ENCODE results near the gene PNMA6F.
"Not testable (repeated sequence)": the region's sequence is repeated elsewhere in the genome, so short reads cannot be mapped to it uniquely, and the experiment has no call there.

Gene PNMA6F

DNA sequence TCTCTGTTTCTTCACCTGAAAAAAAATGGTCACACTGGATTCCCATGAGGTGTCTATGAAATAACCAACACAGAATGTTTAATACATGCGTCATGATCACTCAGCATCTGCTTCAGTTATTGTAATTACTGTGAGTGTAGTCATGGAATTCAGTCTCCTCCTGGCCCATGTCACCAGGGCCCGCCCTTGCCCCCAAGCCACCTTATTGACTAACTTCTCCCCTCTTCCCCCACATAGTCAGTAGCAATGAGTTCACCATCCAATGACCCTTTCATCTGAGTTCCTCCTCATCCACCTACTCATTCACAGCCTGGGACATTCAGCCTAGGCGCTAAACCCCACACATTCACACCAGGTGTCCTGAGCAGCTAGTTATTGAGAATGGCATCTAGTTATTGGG, 15.6 kb downstream of the PNMA6F start:
- H3K27me3 ChIP-seq (ENCODE audit: control insufficient read depth in 5 of 5, insufficient read depth in 4 of 5, low read length in 5 of 5), result peaks cover 0 to 24% (median 10%) of the 10 kb centered on the region in 5 donors
- H3K4me3 ChIP-seq (ENCODE audit: low read depth in 1 of 5, low read length in 5 of 5), result no peak overlapping the region
- H3K36me3 ChIP-seq (ENCODE audit: control insufficient read depth in 5 of 5, insufficient read depth in 5 of 5, low read length in 5 of 5), result no peaks in the 10 kb centered on the region

DNA sequence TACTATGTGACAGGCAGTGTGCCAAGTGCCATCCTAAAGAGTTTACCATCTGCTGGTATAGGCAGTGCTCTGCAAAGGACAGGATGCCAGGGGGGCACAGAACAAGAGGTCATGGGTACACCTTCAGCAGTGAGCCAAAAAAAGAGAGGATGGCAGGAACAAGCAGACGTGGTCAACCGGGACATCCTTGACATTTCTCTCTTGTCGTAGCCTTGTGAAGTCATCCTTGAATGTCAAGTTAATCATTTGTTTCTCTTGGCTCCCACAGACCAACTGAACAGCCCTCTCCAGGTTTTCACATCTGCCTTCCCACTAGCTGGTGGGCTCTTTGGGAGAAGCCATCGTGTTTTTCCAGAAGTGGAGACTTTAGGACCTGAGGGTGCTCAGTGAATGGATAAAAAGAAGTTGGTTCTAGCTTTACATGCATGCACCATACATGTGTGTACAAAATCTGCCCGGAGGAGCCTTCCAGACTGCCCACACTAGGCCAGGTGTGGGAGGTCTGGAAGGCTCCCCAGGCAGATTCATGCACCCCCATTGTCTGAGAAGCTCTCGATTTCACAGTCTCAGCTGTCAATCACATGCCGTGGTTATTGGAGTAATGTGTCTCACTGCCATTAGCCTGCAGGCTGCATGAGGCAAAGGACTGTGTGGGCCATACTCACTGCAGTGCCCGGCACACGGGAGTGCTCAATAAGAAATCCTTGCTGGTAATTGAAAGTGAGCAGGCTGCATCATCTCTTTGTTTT, 16.4 kb downstream of the PNMA6F start:
- no peak overlapping the region for H3K27ac ChIP-seq (ENCODE audit: low read depth, low read length)
- no peak overlapping the region for H3K4me3 ChIP-seq (ENCODE audit: low read depth in 1 of 5, low read length in 5 of 5)
- H3K9me3 ChIP-seq (ENCODE audit: control insufficient read depth in 5 of 5, low read length in 5 of 5), result no peaks in the 10 kb centered on the region
- H3K36me3 ChIP-seq (ENCODE audit: control insufficient read depth in 5 of 5, insufficient read depth in 5 of 5, low read length in 5 of 5), result no peaks in the 10 kb centered on the region
- peaks cover 0 to 7% (median 3%) of the 10 kb centered on the region in 5 donors for H3K4me1 ChIP-seq (ENCODE audit: control insufficient read depth in 5 of 5, insufficient read depth in 5 of 5, low read length in 5 of 5)
- H3K9ac ChIP-seq (ENCODE audit: low read length in 5 of 5), result no peak overlapping the region
- peaks cover 0 to 22% (median 4%) of the 10 kb centered on the region in 5 donors for H3K27me3 ChIP-seq (ENCODE audit: control insufficient read depth in 5 of 5, insufficient read depth in 4 of 5, low read length in 5 of 5)

More for the DNA sequence above, 15.6 kb downstream of the PNMA6F start:
- Histone ChIP-seq H3K4me1 (ENCODE audit: control insufficient read depth in 5 of 5, insufficient read depth in 5 of 5, low read length in 5 of 5) (peaks cover 0 to 7% (median 3%) of the 10 kb centered on the region in 5 donors), H3K9ac (ENCODE audit: low read length in 5 of 5) (no peak overlapping the region), H3K27ac (ENCODE audit: low read depth, low read length) (no peak overlapping the region), H3K9me3 (ENCODE audit: control insufficient read depth in 5 of 5, low read length in 5 of 5) (no peaks in the 10 kb centered on the region)

DNA sequence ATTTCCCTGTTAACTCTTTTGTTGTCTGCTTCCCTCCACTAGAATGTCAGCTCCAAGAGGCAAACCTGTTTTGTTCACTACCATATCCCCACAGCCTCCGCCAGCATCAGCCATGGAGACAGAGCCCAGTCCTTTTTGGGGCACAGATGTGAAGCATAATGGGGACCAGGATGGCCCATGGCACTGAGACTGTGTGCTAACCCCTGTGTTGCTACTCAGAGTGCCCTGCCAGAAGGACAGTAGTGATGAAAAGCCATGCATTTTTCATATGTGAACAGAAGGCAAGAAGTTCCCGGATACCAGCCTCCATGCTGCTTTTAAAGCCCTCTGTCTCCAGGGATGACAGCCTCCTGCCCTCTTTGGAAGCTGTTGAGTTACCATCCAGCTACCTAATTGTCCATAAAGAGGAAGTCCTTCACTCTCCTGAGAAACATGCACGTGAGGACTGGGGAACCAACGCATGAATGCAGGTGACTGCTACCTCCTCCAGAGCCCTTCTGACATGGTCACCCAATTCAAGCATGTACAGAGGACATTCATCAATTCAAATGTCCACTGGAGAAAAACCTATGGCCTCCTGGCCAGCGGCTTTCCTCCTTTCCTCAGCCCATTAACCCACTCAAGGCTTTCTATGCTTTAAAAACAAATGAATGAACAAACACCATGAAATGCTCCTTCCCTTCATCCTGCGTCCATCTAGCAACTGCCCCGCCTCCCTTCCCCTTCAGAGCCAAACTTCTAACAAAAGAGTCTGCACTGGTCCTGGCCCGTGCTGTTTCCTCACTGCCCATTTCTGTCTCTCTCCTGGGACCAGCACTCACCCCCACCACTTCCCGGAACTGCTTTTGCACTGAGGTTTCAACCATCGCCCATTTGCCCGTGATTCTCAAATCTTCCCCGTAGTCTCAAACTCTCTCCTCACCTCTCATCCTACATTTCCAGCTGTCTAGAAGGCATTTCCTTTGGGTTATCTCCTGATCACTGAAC, 18.0 kb downstream of the PNMA6F start:
- Histone ChIP-seq H3K9ac (ENCODE audit: low read length in 5 of 5) (no peak overlapping the region), H3K27ac (ENCODE audit: low read depth, low read length) (no peak overlapping the region), H3K9me3 (ENCODE audit: control insufficient read depth in 5 of 5, low read length in 5 of 5) (no peaks in the 10 kb centered on the region), H3K27me3 (ENCODE audit: control insufficient read depth in 5 of 5, insufficient read depth in 4 of 5, low read length in 5 of 5) (peaks cover 0 to 22% (median 5%) of the 10 kb centered on the region in 5 donors), H3K36me3 (ENCODE audit: control insufficient read depth in 5 of 5, insufficient read depth in 5 of 5, low read length in 5 of 5) (no peaks in the 10 kb centered on the region), H3K4me1 (ENCODE audit: control insufficient read depth in 5 of 5, insufficient read depth in 5 of 5, low read length in 5 of 5) (peaks cover 0 to 7% (median 3%) of the 10 kb centered on the region in 5 donors), H3K4me3 (ENCODE audit: low read depth in 1 of 5, low read length in 5 of 5) (no peak overlapping the region)

DNA sequence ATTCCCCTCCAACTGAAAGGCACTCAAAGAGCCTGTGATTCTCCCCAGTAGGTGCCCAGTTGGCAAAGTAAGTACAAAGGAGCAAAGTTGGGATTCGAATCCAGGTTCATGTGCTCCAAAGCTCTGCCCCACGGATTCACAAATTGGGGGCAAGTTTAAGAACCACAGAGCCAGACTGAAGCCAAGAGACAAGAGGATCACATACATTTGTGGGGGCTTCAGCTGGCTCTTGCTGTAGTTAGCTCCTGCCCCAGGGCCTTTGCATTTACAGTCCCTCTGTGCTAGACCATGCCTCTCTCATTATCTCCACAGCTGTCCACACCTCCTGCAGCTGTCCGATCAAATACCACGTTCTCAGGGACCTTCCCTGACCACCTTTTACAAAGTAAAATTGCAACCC, 18.8 kb downstream of the PNMA6F start:
- no peaks in the 10 kb centered on the region for H3K9me3 ChIP-seq (ENCODE audit: control insufficient read depth in 5 of 5, low read length in 5 of 5)
- no peak overlapping the region for H3K27ac ChIP-seq (ENCODE audit: low read depth, low read length)
- H3K9ac ChIP-seq (ENCODE audit: low read length in 5 of 5), result no peak overlapping the region
- H3K27me3 ChIP-seq (ENCODE audit: control insufficient read depth in 5 of 5, insufficient read depth in 4 of 5, low read length in 5 of 5), result peaks cover 0 to 19% (median 5%) of the 10 kb centered on the region in 5 donors
- no peaks in the 10 kb centered on the region for H3K36me3 ChIP-seq (ENCODE audit: control insufficient read depth in 5 of 5, insufficient read depth in 5 of 5, low read length in 5 of 5)
- no peak overlapping the region for H3K4me3 ChIP-seq (ENCODE audit: low read depth in 1 of 5, low read length in 5 of 5)
- H3K4me1 ChIP-seq (ENCODE audit: control insufficient read depth in 5 of 5, insufficient read depth in 5 of 5, low read length in 5 of 5), result peaks cover 0 to 7% (median 3%) of the 10 kb centered on the region in 5 donors

DNA sequence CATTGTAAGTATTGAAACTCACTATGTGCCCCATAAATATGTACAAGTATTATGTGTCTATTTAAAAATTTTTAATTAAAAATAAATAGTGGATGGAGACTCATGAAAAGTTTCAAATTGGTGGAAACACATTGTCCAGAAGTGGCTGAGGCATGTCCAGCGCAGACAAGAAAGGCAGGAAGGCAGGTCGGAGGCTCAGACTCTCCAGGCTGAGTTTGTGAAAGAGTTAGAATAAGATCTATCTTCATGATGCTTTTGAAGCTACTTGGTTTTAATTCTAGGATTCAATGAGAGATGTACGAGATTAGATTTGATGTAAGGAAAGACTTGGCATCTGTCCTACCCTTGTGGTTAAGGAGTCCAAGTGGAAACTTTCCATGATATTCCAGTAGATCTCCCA, 19.8 kb downstream of the PNMA6F start:
- no peaks in the 10 kb centered on the region for H3K9me3 ChIP-seq (ENCODE audit: control insufficient read depth in 5 of 5, low read length in 5 of 5)
- H3K36me3 ChIP-seq (ENCODE audit: control insufficient read depth in 5 of 5, insufficient read depth in 5 of 5, low read length in 5 of 5), result no peaks in the 10 kb centered on the region
- H3K9ac ChIP-seq (ENCODE audit: low read length in 5 of 5), result no peak overlapping the region
- no peak overlapping the region for H3K4me3 ChIP-seq (ENCODE audit: low read depth in 1 of 5, low read length in 5 of 5)
- H3K27ac ChIP-seq (ENCODE audit: low read depth, low read length), result no peak overlapping the region
- H3K27me3 ChIP-seq (ENCODE audit: control insufficient read depth in 5 of 5, insufficient read depth in 4 of 5, low read length in 5 of 5), result peaks cover 0 to 13% (median 3%) of the 10 kb centered on the region in 5 donors
- H3K4me1 ChIP-seq (ENCODE audit: control insufficient read depth in 5 of 5, insufficient read depth in 5 of 5, low read length in 5 of 5), result peaks cover 0 to 7% (median 0%) of the 10 kb centered on the region in 5 donors

DNA sequence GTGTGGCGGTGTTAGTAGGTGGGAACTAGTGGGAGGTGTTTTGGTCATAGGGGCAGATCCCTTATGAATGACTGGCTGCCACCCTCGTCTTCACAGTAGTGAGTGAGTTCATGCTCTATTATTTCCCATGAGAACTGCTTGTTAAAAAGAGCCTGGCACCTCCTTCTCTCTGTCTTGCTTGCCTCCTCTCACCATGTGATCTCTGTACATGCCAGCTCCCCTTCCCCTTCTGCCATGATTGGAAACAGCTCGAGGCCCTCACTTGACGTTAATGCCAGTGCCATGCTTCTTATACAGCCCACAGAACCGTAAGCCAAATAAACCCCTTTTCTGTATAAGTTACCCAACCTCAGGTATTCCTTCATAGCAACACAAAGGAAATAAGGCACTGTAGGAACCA, 21.7 kb downstream of the PNMA6F start:
- Histone ChIP-seq H3K27ac (ENCODE audit: low read depth, low read length) (no peak overlapping the region), H3K27me3 (ENCODE audit: control insufficient read depth in 5 of 5, insufficient read depth in 4 of 5, low read length in 5 of 5) (peaks cover 0 to 7% (median 6%) of the 10 kb centered on the region in 5 donors), H3K9ac (ENCODE audit: low read length in 5 of 5) (no peak overlapping the region), H3K36me3 (ENCODE audit: control insufficient read depth in 5 of 5, insufficient read depth in 5 of 5, low read length in 5 of 5) (no peaks in the 10 kb centered on the region), H3K9me3 (ENCODE audit: control insufficient read depth in 5 of 5, low read length in 5 of 5) (no peaks in the 10 kb centered on the region), H3K4me3 (ENCODE audit: low read depth in 1 of 5, low read length in 5 of 5) (no peak overlapping the region), H3K4me1 (ENCODE audit: control insufficient read depth in 5 of 5, insufficient read depth in 5 of 5, low read length in 5 of 5) (peaks cover 0 to 7% (median 0%) of the 10 kb centered on the region in 5 donors)

DNA sequence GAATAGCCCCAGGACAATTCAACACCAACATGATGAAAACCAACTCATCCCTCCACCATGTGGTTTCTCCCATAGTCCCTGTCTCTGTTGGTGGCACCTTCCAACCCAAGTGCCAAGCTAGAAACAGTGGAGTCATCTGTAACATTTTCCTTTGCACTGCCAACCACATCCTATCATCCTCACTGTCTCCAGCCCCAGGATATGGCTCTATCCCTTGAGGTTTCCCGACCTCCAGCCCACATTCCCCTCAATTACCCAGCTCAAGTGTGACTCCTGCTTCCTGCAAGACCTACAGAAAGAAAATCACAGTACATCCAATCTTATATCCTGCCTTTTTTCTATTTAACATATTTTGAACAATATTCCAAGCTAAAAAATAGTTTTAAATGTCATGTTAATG, 24.2 kb downstream of the PNMA6F start:
- Histone ChIP-seq H3K9me3 (ENCODE audit: control insufficient read depth in 5 of 5, low read length in 5 of 5) (no peaks in the 10 kb centered on the region), H3K27me3 (ENCODE audit: control insufficient read depth in 5 of 5, insufficient read depth in 4 of 5, low read length in 5 of 5) (peaks cover 0 to 6% (median 0%) of the 10 kb centered on the region in 5 donors), H3K4me3 (ENCODE audit: low read depth in 1 of 5, low read length in 5 of 5) (no peak overlapping the region), H3K9ac (ENCODE audit: low read length in 5 of 5) (no peak overlapping the region), H3K36me3 (ENCODE audit: control insufficient read depth in 5 of 5, insufficient read depth in 5 of 5, low read length in 5 of 5) (no peaks in the 10 kb centered on the region), H3K27ac (ENCODE audit: low read depth, low read length) (no peak overlapping the region), H3K4me1 (ENCODE audit: control insufficient read depth in 5 of 5, insufficient read depth in 5 of 5, low read length in 5 of 5) (no peaks in the 10 kb centered on the region)

DNA sequence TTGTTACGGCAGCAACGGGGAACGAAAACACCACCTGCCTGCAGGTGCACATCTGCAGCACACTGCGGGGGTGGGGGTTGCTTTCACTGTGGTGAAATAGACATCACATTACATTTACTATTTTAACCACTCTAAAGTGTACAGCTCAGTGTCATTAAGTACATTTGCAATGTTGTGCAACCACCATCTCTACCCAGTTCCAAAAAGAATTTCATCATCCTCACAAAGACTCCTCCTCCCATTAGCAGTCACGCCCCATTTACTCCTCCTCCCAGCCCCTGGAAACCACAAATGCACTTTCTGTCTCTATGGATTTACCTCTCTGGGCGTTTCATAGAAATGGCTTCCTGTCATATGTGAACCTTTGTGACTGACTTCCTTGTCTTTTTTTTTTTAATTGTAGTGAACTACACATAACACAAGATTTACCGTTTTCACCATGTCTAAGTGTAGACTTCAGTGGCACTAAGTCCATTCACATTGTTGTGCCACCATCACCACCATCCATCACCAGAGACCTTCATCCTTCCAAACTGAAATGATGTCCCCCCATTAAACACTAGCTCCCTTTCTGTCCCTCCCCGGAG, 28.0 kb downstream of the PNMA6F start:
- not testable (repeated sequence) for H3K4me3 ChIP-seq (ENCODE audit: low read depth in 1 of 5, low read length in 5 of 5); H3K9ac ChIP-seq (ENCODE audit: low read length in 5 of 5); H3K27ac ChIP-seq (ENCODE audit: low read depth, low read length); H3K36me3 ChIP-seq (ENCODE audit: control insufficient read depth in 5 of 5, insufficient read depth in 5 of 5, low read length in 5 of 5); H3K9me3 ChIP-seq (ENCODE audit: control insufficient read depth in 5 of 5, low read length in 5 of 5); H3K4me1 ChIP-seq (ENCODE audit: control insufficient read depth in 5 of 5, insufficient read depth in 5 of 5, low read length in 5 of 5); H3K27me3 ChIP-seq (ENCODE audit: control insufficient read depth in 5 of 5, insufficient read depth in 4 of 5, low read length in 5 of 5)

DNA sequence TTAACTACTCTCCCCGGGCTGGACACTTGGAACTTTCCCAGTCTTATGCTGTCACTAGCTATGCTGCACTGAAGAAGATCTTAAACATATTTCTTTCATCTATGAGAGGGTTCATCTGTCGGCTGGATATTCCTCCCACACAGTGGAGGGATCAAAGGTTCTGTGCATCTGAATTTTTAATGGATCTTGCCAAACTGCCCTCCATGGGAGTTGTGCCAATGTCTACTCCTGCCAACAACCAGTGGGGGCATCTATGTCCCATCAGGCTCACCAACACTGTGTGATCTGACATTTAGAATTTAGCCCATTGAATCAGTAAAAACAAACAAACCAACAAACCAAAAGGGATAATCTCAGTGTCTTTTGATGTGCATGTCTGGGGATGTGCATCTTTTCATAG, 32.8 kb downstream of the PNMA6F start:
- H3K27me3 ChIP-seq (ENCODE audit: control insufficient read depth in 5 of 5, insufficient read depth in 4 of 5, low read length in 5 of 5); H3K4me1 ChIP-seq (ENCODE audit: control insufficient read depth in 5 of 5, insufficient read depth in 5 of 5, low read length in 5 of 5); H3K27ac ChIP-seq (ENCODE audit: low read depth, low read length); H3K9ac ChIP-seq (ENCODE audit: low read length in 5 of 5); H3K9me3 ChIP-seq (ENCODE audit: control insufficient read depth in 5 of 5, low read length in 5 of 5); H3K4me3 ChIP-seq (ENCODE audit: low read depth in 1 of 5, low read length in 5 of 5); H3K36me3 ChIP-seq (ENCODE audit: control insufficient read depth in 5 of 5, insufficient read depth in 5 of 5, low read length in 5 of 5): not testable (repeated sequence)

DNA sequence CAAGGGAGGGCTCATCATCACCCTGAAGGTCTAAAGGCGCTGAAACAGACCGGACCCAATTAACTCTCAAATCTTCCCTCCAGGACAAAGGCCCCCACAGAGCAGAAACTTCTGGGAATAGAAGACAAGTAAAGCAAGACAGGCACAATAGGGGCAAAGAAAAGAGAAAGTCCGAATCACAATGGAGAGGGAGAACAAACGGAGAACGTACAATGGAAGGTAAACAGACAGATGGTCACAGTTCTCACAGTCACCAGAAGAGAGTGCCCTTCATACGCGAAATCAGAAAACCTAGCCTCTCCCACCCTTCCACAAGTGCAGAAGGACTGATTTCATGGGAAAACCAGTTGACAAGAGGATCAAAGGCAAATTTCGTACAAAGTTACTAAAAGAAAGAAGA, 35.9 kb downstream of the PNMA6F start:
- H3K9me3 ChIP-seq (ENCODE audit: control insufficient read depth in 5 of 5, low read length in 5 of 5); H3K9ac ChIP-seq (ENCODE audit: low read length in 5 of 5); H3K4me1 ChIP-seq (ENCODE audit: control insufficient read depth in 5 of 5, insufficient read depth in 5 of 5, low read length in 5 of 5); H3K27ac ChIP-seq (ENCODE audit: low read depth, low read length); H3K4me3 ChIP-seq (ENCODE audit: low read depth in 1 of 5, low read length in 5 of 5); H3K36me3 ChIP-seq (ENCODE audit: control insufficient read depth in 5 of 5, insufficient read depth in 5 of 5, low read length in 5 of 5); H3K27me3 ChIP-seq (ENCODE audit: control insufficient read depth in 5 of 5, insufficient read depth in 4 of 5, low read length in 5 of 5): not testable (repeated sequence)
